Activated B cell treated with CpG ODN at 0.5 μM for 24 hours (primary cell): ENCODE measurements around the gene DYNLT1. TPM values are rescaled to one million over a fixed set of nuclear protein-coding genes. Genes with fewer than 3 reads are reported as not detected.
A peak's percentile ranks its signal among the peaks of the same experiment; 100 is the strongest.
"Not testable (repeated sequence)": the region's sequence is repeated elsewhere in the genome, so short reads cannot be mapped to it uniquely, and the experiment has no call there.

Experiments used
- ATAC-seq: fragments of 200-7000 bp; cut with Tn5 transposase; one replicate; pipeline ENCODE4 v1.10.0; 2021; ENCODE audit warnings: low read depth, mild to moderate bottlenecking, moderate library complexity
- CTCF ChIA-PET: fragments of 350-600 bp; sonication (Branson Sonifier 250); formaldehyde crosslinking; loops from one replicate; lab custom pipeline; 2021; ENCODE audit warnings: antibody characterized with exemption; lab: Charles Lee
- POLR2A ChIA-PET: fragments of 350-600 bp; sonication (Branson Sonifier 250); formaldehyde crosslinking; loops from one replicate; lab custom pipeline; 2021; ENCODE audit warnings: antibody characterized with exemption; lab: Charles Lee
- DNase-seq: peaks from one replicate; pipeline ENCODE4 v3.0.0; 2022
- H3K27ac Mint-ChIP-seq: one replicate; pipeline ENCODE4 v1.8.0; 2020; ENCODE audit warnings: mixed read lengths
- H3K27me3 Mint-ChIP-seq: one replicate; pipeline ENCODE4 v1.8.0; 2021; ENCODE audit warnings: mixed read lengths
- H3K36me3 Mint-ChIP-seq: one replicate; pipeline ENCODE4 v1.8.0; 2021; ENCODE audit warnings: low read depth, mixed read lengths
- H3K4me1 Mint-ChIP-seq: one replicate; pipeline ENCODE4 v1.8.0; 2021; ENCODE audit warnings: mixed read lengths
- H3K4me3 Mint-ChIP-seq: one replicate; pipeline ENCODE4 v1.8.0; 2020; ENCODE audit warnings: mild to moderate bottlenecking, mixed read lengths
- H3K9me3 Mint-ChIP-seq: one replicate; pipeline ENCODE4 v1.8.0; 2020; ENCODE audit warnings: mixed read lengths
- intact Hi-C: fragments of 100-400 bp; cut with micrococcal nuclease; formaldehyde crosslinking; loops from one replicate; pipeline ENCODE4 v1.15.1; 2024
- total RNA-seq: library from RNA; stranded (reverse); gene quantifications from 2 replicates; pipeline ENCODE4 v1.2.3, GENCODE V29; 2022
- TF ChIP-seq, protein P1 (sequence below): fragments of 200-600 bp; IDR thresholded peaks from one replicate; pipeline ENCODE4 v1.8.0; 2022; ENCODE audit warnings: antibody characterized with exemption, mild to moderate bottlenecking

DYNLT1 gene
- total RNA-seq, 1 donor from 2014 or later = 43.9 TPM

DNA sequence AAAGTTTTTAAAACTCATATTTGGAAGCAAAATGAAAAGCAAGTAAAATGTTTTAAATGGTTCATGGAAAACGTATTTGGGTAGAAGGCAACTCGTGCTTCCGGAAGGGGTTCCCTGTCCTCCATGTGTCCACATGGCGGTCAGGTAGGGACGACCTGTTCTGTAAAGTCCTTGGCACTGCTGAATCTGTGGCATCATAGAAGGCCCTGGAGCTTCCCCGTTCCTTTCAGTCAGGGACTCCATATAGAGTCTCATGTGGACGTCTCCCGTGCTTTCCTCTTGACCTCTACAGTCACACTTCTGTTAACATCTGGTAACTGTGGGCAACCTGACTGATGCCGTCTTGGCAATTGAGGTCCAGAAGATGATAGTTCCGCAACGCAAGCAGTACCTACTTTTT lies 11.4 kb downstream of the DYNLT1 start:
- POLR2A ChIA-PET = interaction anchor here (0.6 to 1.2 kb wide), 2 partner anchors 16 to 46 kb away, joined by 3 read pairs; partner anchors contain the start of gene SYTL3
- intact Hi-C loops = no loop called here

DNA sequence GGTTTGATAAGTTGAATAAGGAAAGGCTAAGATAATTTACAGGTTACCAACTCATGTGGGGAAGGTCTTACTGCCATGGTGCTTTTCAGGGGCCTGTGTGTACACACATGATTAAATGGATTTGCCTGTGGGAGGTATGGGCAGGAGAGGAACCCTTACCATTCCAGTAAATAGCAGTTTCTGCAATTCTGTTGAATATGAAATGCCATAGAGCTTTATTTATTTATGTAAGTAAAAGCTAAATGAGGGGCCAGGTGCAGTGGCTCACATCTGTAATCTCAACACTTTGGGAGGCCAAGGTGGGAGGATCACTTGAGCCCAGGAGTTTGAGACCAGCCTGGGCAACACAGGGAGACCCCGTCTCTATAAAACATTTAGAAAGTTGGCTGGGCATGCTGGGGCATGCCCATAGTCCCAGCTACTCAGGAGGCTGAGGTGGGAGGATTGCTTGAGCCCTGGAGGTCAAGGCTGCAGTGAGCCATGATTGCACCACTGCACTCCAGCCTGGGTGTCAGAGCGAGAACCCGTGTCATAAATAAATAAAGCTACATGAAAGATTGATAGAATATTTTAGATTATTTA lies 11.9 kb downstream of the DYNLT1 start:
- DNase-seq, ATAC-seq, H3K27me3 Mint-ChIP-seq, H3K27ac Mint-ChIP-seq, H3K9me3 Mint-ChIP-seq, intact Hi-C loops, H3K4me1 Mint-ChIP-seq, H3K4me3 Mint-ChIP-seq: not testable (repeated sequence)
- H3K36me3 Mint-ChIP-seq = peaks cover 79% of the 10 kb centered on the region
- POLR2A ChIA-PET = interaction anchor here (0.6 to 1.2 kb wide), 2 partner anchors 17 to 47 kb away, joined by 3 read pairs; partner anchors contain the start of gene SYTL3
- CTCF ChIA-PET = interaction anchor here (1.6 kb wide), 1 partner anchor 59 kb away, joined by 6 read pairs; no protein-coding TSS in a partner anchor

More for the DNA sequence above, 11.4 kb downstream of the DYNLT1 start:
- ATAC-seq = no peak
- Mint-ChIP-seq H3K36me3 (peaks cover 75% of the 10 kb centered on the region), H3K9me3 (no peaks in the 10 kb centered on the region), H3K4me3 (no peak overlapping the region), H3K4me1 (no peaks in the 10 kb centered on the region), H3K27me3 (no peaks in the 10 kb centered on the region), H3K27ac (no peak overlapping the region)
- DNase-seq = no peak
- TF ChIP-seq, protein P1, sequence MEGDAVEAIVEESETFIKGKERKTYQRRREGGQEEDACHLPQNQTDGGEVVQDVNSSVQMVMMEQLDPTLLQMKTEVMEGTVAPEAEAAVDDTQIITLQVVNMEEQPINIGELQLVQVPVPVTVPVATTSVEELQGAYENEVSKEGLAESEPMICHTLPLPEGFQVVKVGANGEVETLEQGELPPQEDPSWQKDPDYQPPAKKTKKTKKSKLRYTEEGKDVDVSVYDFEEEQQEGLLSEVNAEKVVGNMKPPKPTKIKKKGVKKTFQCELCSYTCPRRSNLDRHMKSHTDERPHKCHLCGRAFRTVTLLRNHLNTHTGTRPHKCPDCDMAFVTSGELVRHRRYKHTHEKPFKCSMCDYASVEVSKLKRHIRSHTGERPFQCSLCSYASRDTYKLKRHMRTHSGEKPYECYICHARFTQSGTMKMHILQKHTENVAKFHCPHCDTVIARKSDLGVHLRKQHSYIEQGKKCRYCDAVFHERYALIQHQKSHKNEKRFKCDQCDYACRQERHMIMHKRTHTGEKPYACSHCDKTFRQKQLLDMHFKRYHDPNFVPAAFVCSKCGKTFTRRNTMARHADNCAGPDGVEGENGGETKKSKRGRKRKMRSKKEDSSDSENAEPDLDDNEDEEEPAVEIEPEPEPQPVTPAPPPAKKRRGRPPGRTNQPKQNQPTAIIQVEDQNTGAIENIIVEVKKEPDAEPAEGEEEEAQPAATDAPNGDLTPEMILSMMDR = no peak
- CTCF ChIA-PET = no interaction called here

DNA sequence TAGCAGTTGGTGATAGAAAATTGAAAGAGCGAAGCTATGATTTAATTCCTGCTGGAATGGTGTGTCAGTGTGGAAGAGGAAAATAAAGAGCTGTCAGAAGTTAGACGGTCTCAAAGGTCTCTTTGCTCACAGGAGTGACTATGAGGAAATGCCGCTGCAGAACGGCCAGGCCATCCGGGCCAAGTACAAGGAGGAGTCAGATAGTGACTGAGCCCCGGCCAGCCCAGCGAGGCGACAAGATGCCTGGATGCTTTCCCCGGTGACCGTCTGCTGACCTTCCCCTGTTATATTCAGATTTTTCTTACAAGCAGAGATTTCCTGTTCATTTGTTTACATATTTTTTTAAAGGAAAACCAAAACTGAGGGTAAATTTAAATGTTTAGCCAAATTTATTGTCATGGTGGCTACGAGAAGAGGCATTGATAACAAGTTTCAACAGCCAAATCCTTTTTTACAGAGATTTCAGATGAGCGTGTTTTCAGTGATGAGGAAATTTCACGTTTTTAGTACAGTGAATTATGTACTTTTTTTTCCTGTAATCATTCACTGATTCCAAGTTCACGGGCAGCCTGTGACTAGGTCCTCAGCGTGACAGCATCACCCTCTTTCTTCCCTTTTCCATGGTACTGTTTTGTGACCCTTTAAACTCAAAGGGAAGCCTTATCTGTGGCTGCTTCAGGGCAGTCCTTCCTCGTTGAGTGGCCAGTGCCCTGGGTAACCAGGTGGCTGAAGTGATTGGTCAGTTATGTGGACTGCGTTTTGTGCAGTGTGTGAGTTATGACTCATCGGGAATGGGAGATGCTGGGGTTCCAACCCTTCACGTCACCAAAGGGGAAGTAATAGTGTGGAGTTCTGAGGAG lies 12.6 kb downstream of the DYNLT1 start:
- TF ChIP-seq, protein P1 = no peak
- no peak for DNase-seq
- intact Hi-C loops = no loop called here
- ChIA-PET CTCF (interaction anchor here (1.6 kb wide), 1 partner anchor 59 kb away, joined by 6 read pairs; no protein-coding TSS in a partner anchor), POLR2A (no interaction called here)
- Mint-ChIP-seq H3K4me1 (no peaks in the 10 kb centered on the region), H3K27ac (no peak overlapping the region), H3K4me3 (no peak overlapping the region), H3K36me3 (peaks cover 79% of the 10 kb centered on the region), H3K27me3 (no peaks in the 10 kb centered on the region), H3K9me3 (no peaks in the 10 kb centered on the region)
- no peak for ATAC-seq

DNA sequence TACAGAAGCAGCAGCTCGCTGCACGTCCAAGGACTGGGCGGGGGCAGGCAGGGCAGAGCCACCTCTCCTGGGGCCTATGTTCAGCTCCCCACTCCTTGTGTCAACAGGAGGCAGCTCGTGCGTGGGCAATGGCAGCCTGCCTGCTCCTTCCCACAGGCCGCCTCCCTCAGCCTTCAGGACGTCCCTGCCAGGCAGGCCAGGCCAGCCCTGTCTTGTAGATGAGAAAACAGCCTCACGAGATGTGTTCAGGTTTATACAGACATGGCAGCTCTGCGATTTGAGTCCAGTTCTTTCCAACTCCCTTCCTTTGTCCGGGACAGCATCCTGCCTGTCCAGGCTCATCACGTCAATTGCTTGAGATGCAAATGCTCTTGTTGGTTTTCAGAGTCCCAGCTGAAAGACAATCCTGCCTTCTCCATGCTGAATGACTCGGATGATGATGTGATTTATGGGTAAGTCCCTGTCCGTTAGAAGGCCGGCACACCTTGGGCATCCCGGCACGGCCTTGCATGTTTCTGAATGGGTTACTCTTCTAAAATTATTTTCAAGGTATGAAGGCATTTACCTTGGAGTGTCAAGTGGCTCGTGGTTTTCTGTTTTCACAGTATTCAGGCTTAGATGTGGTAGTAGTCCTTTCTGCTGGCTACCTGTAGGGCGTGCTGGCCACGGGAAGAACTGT lies 13.5 kb downstream of the DYNLT1 start:
- ChIA-PET POLR2A (no interaction called here), CTCF (interaction anchor here (1.6 kb wide), 1 partner anchor 60 kb away, joined by 6 read pairs; no protein-coding TSS in a partner anchor)
- no peaks in the 10 kb centered on the region for H3K4me1 Mint-ChIP-seq
- H3K36me3 Mint-ChIP-seq = peaks cover 78% of the 10 kb centered on the region
- ATAC-seq (no peak), DNase-seq (no peak)
- intact Hi-C loops = no loop called here
- no peak overlapping the region for H3K4me3 Mint-ChIP-seq
- no peak overlapping the region for H3K27ac Mint-ChIP-seq
- no peaks in the 10 kb centered on the region for H3K27me3 Mint-ChIP-seq
- TF ChIP-seq, protein P1 = no peak
- no peaks in the 10 kb centered on the region for H3K9me3 Mint-ChIP-seq

DNA sequence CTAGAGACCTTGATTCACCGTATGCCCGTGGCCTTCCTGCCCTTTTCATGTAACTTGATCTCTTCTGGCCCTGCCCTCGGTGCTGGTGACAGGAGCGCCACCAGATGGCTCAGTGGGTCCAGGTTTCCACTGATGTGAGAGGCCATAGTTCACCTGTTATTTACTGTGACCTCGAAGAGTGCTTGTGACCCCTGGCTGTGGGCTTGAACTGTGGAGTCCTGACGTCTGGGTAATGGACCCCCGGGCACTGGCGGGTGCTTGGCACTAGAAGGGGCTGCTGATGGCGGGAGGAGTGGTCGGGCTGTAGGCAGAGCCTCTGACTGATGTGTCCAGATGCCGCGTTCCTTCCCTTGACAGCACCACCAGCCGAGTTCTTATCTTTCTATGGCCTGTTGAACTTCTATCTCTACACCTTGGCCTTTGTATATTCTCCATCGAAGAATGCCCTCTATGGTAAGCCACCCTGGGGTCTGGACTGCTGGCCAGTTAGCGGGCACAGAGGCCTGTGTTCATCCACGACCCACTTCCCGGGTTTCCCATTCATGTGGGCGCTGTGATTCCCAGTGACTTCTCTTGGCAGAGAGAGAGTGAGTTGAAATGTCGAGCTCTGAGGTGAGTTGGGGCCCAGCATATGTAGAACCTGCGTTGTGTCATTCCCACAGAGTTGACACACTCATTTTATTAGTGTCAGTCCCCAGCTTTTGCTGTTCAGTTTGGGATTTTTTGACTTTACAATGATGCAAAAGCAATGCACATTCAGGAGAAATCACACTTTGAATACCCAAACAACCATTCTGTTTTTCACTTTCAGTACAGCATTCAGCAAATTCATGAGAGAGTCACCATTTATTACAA lies 14.9 kb downstream of the DYNLT1 start:
- Mint-ChIP-seq H3K36me3 (peaks cover 77% of the 10 kb centered on the region), H3K9me3 (no peaks in the 10 kb centered on the region), H3K27me3 (no peaks in the 10 kb centered on the region), H3K4me1 (no peaks in the 10 kb centered on the region), H3K27ac (no peak overlapping the region), H3K4me3 (no peak overlapping the region)
- peak; percentile 28 for ATAC-seq
- intact Hi-C loops = no loop called here
- no peak for DNase-seq
- TF ChIP-seq, protein P1 = no peak
- ChIA-PET CTCF (interaction anchor here (0.9 kb wide), 1 partner anchor 62 kb away, joined by 4 read pairs; no protein-coding TSS in a partner anchor), POLR2A (no interaction called here)
